ENCODE measurements around the gene KRT72.

The KRT72 gene

DNA sequence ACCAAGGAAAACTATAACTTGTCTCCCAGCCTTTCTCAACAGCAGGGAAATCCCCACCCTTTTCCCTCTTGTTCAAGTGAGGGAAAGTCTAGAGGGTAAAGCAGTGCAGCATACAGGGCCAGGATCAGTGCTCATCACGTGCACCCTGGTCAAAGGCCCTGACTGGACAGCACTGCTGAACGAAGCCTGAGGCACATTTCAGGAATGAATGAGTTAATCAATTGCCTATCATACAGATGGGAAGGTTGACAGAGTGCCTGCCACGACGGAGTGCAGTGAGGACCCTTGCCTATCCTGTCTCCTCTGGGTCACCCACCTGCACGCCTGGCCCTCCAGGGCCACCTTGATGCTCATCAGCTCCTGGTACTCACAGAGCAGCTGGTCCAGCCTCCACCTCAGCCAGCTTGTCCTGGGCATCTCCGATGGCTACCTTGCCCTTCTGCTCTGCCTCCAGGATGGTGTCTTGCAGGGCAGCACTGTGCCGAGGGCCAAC is 28.8 kb upstream of the KRT72 start:
- DNase-seq (ENCODE audit: low spot score) = no peak

DNA sequence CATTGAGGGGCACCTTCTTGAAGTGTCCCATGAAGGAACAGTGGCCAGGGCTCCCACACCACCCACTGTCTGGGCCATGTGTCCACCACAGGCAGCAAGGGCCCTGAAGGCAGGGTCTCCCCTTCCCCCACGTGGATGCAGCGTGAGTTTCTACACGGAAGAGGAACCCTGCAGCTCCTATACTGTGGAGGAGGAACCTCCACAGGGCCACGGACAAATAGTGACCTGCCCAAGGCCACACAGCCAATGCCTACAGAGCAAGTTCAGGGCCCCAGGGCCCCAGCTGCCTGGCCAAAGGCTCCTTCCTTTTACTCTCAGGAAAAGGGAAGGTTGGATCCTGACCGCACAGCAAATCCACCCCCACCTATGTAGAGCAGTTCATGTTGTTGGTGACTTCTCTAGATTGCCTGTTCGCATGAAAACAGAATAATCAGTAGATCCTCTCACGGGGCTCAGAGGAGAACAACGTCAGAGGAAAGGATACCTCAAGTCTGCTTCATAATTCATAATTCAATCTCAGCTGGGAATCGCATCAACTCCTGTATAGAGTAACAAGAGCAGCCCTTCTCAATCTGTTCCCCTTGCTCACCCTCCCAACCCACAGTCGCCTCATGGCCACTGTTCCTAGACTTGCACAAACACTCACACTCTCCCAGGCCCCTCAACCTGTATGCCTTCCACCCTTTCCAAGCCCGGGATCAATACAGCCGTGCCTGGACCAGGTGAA is 28.2 kb upstream of the KRT72 start:
- no peak for DNase-seq (ENCODE audit: low spot score)

DNA sequence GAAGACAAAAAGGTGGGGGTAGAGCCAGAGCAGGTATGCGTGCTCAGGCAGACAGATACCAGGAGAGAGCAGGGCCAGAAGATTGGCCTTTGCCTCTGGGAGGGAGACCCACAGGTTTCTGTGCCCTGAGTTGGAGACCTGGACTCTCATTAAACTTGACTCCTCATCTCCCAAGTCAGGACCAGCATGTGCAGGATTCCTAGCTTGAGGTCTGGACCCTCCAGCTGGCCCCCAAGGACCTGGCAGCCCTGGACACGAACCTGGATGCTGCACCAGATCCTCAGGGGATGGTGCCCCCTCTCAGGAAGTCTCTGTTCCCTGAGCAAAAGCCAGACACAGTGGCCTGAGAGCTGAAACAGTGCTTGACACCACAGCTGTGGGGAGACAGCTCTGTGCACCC is 27.6 kb upstream of the KRT72 start:
- no peak for DNase-seq (ENCODE audit: low spot score)

DNA sequence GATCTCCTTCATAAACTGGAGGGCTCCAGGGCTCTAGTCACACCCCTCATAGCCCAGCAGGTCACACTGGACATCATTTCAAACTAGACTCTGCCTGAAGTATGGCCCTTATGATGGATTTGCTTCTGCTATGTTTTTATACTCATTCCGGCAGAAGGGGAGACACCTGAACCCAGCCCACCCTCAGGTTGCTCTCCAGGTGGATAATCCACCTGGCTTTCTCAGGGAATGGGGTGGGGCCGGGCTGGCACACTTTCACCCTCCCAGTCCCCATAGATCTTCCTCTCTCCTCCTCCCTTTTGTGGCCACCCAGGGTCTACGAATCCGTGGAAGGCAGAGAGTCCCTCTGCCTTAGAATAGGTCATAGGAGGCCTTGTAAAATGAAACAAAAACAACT is 26.8 kb upstream of the KRT72 start:
- DNase-seq (ENCODE audit: low spot score) = no peak

DNA sequence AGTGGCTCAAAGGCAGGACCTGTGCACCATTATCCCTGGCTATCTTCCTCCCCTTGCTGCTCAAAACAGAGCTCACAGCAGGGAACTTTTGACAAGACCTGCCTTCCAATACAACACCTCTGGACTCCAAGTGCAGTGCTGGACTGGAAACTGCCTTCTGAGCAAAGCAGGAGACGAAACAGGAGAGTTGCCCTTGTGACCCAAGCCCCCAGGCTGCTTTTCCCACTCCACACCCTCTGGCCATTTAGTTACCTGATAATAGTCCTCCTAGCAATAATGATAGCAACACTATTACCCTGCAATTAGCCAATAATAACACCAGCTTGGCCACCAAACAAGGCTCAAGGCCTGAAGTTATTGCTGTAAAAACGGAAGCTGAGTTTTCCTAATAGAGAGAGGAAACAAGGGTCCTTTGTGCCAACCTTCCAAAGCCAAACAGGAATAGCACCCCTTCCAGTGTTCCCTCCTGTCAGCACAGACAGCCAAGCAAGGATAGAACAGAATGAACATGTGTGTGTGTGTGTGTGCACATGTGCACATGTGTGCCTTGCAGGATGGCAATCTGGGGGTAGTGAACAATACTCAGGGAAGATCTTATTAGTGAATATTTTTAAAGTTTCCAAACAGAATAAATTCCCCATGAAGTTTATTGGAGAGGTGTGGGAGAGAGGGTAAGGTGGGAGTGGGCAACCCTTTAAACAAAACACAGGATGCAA is 26.3 kb upstream of the KRT72 start:
- no peak for DNase-seq (ENCODE audit: low spot score)

DNA sequence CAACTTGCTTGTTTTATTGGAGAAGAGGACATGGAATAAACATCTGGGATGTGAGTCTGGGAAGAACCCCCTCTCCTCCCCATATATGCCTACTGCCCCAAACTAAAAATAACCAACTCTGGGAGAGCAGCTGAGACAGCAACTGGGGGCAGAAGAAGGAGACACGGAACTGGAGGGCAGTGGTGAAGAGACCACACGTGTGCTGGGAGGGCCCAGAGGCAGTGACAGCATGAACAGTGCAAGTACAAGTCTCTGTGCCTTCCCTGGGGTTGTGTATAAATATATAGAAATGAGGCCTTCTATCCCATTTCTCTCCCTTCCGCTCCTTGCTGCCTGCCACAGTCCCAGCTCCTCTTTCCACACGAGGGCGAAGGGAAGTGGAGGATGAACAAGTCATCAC is 21.1 kb upstream of the KRT72 start:
- DNase-seq (ENCODE audit: low spot score) = no peak

DNA sequence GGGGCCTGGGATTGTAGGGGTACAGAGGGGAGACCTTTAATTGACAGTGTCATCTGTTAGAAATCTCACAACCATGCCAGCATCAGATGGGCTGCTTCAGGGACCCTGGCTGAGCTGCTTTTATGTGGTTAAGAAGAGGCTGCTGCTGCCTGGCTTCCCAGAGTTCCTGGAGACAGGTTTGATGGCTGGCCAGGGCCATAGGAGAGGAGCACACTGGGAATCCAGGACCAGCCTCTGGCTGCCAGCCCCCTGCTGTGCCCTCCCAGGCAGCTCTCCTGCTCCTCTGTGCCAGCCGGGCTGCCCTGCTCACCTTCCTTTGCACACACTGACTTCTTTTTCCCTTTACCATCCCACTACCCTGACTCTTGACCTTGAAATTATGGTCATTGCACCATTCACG is 17.6 kb upstream of the KRT72 start:
- DNase-seq (ENCODE audit: low spot score) = no peak

DNA sequence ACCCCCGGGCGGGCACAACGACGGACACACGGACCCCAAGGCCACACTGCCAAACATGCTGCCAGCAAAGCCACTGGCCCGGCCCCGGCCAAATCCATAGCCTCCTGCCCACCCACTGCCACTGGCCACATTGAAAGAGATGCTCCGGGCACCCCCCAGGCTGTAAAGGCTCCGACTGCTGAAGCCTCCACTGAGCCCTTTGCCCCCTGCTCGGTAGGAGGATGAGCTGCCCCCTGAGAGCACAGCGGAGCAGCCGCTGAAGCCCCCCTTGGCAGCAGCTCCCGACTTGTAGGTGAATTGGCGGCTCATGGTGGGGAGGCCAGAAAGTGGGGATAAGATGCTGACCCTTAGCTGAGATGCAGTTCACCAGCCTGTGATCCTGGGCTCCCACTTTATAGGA is 17.0 kb upstream of the KRT72 start, which contains the start of gene KRT73:
KRT73 (minus strand) TSS at position 344 of the 400 bp plus-strand sequence; CDS start at position 309, 35 bp downstream.
- DNase-seq (ENCODE audit: low spot score) = no peak

DNA sequence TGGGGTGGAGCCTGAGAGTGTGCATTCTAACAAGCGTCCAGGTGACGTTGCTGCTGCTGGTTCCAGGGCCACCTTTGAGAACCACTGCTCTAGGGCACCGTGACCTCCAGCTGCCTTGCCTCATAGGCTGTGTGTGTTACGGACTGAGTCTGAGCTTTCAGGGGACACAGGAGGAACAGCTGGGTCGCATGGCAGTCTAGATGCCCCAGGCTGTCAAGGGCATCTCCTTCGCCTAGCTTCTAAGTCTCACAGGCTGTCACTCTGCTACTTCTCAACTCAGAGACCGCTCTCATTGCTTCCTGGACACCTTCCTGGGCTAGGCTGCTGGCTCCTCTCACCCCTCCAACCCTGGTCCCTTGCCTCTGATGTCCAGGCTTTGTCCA is 16.1 kb upstream of the KRT72 start:
- DNase-seq (ENCODE audit: low spot score) = no peak

DNA sequence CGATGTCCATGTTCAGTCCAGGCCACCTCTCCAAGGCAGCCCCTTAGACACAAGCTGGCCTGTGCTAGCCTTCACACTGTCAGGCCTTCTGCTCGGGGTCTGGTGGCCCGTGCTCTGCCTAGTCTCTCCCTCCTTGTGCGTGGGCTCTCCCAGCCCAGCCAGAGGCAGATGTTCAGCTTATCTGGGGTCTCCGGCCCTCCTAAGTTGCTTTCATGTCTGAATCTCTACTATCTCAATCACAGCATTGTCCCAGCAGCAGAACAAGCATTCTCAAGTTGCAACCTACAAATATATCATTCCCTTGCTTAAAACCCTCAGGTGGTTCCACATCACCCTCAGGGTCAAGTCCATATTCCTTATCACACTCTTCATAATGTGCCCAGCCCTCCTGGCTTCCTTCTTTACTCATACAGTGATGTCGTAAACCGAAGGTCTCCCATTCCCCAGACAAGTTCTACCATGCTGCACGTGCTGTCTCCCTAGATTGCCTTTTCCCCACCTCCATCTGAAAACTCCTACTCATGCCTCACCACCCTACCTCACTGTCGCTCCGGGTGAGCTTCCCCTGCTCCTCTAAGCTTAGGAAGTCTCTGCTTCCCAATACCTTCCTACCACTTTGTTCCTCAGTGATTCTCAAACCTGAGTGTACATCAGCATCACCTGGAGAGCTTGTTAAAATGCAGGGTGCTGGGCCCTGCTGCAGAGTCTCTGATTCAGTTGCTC is 15.6 kb upstream of the KRT72 start:
- DNase-seq (ENCODE audit: low spot score) = no peak

DNA sequence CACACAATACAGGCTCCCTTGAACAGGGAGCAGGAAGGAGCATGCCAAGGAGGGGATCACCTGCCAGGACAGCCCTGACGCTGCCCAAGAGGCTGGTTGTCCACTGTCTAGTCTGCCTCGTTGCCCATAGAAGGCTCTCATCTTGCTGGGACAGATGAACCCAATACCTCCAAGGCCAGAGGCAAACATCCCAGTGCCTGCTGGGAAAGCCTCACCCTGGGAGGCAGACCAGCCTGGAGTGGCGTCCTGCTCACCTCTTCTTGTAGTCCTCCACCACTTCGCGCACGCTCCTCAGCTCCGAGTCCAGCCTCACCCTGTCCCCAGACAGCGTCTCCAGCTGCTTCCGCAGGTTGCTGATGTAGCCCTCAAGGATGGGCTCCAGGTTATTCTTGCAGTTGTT is 14.6 kb upstream of the KRT72 start:
- DNase-seq (ENCODE audit: low spot score) = no peak

DNA sequence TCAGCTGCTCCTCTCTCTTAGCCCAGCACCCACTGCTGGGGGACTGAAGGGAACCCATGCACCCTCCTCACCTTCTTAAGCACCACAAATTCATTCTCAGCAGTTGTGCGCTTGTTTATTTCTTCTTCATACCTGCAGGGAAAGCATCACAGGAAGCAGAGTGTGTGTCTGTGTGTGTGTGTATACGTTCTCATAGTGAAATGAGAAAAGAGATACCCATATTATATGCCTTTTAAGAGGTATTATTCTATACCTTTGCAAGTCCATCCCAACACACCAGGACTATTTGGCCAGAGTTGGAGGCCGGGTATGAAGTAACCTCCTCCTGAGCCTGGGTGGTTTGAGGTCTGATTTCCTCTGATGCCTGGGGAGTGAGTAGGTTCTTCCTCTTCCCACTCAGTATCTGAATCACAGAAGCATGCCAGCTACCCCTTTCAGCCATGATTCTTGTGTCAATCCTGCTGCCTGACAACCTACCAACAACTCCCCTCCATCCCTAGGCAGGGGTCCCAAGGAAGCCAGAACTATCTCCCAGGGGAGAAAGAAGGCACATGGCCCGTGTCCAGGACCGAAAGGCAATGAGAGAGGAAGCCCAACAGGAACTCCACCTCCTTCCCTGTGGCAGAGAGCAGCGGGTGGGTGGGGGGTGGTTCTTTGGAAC is 14.1 kb upstream of the KRT72 start:
- DNase-seq (ENCODE audit: low spot score) = no peak

DNA sequence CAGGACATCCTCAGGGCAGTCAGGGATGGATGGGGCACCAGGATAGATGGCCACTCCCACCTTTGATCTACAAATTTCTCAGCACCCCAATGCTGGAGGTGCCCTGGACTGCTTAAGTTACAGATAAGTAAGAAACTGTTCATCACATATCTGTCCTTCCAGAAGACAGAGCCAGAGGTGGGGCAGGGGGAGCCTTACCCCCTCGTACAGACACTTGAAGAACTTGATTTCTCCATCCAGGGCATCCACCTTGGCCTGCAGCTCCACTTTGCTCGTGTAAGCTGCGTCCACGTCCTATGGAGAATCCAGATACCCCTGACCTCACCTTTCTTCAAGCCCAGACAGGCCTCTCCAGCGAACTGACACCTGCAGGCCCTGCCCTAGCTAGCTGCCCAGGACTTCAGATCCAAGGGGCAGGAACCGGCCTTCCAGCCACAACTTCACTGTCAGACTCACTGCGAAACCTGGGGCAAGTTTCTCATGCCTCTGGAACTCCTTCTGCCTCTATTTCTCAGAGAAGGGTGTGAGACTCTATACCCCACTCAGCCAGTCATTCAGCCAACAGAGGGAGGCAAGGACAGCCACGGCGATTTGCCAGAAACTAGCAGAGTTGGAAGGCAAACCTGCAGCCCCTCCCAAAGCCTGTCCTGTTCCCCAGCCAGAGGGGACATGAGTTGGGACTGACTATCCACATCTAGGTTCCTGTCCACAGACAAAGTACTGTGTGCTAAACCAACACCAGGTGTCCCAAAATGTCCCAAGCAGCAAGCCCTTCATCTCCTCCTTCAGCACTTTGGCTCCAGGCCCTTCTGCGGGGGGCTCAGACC is 13.3 kb upstream of the KRT72 start:
- no peak for DNase-seq (ENCODE audit: low spot score)

DNA sequence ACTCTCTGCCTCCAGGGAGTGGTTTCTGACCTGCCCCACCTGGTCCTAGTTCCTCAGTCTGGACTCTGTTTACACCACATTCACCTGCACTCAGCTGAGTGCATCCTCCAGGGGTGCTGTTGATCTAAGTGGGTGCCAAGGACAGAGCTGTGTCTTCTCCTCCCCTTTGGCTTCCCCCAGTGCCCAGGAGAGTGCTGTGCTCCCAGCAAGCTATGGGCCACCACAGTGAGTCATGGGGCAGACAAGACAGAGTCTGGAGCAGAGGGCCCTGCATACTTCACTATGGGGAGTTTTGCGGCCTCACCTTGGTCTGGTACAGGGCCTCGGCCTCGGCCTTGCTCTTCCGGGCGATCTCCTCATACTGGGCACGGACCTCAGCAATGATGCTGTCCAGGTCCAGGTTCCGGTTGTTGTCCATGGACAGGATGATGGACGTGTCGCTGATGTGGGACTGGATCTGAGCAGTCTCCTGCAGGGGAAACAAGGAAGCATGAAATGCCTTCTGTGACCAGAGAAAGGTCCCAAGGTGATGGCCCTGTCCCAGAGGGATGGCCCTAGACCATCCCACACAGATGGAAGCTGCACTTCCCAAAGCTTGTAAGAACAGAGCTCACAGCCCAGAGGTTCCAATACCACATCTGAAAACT is 12.2 kb upstream of the KRT72 start:
- no peak for DNase-seq (ENCODE audit: low spot score)

DNA sequence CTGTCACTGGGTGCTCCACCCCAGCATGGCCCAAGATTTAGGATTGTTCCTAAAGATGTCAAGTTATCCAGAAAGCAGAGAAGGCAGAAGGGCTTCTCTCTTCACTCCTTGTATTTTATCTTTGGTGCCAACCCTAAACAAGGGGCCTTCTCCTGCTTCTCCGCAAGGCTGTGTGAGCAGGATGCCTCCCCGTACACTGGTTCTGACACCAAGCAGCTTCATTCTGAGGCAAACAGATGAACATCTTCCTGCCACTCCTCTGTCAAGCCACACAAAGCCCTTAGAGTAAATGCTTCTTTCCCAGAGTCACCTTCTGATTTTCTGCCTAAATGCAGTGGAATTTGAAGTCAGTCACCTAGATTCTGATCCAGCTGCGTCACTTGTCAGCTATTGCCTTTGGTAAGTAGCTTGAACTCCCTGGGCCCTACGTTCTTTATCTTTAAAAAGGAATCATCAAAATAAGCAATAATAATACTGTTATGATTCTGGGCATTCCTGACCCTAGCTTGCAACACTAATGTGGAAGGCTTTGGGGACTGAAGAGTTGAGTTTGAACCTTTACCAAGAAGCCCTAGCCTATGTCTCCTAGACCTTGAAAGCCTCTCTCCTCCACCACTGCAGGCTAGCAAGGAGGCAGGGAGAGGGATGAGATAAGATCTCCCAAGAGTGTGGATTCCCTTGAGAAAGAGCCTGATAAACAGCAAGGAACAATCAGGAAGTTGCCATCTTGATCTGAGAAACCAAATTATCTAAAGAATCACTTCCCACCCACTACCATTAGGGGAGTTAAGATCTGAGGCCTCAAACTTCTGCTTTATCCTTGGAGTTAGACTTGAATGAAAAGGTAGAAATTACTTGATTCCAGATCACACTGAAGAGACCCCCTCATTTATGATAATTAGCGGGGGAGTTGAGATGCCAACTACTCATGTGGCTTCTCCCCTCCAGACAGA is 11.4 kb upstream of the KRT72 start:
- no peak for DNase-seq (ENCODE audit: low spot score)

DNA sequence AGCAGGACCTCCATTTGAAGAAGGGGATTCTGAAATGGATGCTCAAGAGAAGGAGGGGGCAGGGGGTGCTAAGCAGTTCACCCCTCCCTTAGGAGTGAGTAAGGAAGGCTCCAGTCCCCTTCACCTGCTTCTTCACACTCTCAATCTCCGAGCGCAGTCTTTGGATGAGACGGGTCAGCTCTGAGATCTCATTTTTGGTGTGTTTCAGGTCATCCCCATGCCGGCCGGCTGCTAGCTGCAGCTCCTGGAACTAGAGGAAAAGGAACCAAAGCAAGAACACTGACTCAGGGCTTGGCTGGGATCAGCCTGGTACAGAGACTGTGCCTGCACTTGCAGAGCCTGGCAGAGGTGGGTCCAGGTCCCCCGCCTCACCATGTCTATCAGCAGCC is 9.8 kb upstream of the KRT72 start:
- DNase-seq (ENCODE audit: low spot score) = no peak

DNA sequence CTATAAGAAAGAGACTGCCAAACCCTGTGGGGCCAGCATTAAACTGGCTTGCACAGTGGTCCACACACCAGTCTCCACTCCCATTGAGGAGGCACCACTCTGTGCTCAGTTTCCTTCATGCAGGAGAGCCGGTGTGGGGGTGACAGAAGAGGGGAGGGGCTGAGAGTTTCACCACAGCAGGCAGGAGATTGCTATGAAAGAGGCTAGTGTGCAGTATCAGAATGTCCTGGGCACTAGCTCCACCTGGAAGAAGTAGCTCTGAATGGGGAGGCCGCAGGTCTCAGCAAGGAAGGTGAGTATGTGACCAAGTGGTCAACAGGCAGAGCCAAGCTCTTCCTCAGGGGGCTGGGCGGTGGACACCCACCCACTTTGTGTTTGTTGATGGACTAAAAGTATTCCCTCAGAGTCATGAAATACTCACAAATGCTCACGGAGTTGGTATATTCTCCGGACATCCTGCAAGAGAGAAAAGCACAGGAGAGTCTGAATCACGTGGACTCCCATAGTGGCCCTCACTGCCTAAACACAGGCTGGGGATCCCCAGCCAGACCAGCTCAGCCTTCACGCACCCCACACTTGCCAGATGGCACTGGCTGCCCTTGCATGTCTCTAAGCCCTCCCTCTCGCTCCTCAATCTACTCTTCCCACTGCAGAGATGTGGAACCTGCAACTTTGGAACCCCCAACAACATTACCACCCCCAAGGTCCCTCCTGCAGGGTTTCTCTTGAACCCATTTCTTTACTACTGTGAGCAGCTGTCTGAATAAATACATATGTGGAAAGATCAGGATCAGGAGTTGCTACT is 7.8 kb upstream of the KRT72 start:
- no peak for DNase-seq (ENCODE audit: low spot score)

DNA sequence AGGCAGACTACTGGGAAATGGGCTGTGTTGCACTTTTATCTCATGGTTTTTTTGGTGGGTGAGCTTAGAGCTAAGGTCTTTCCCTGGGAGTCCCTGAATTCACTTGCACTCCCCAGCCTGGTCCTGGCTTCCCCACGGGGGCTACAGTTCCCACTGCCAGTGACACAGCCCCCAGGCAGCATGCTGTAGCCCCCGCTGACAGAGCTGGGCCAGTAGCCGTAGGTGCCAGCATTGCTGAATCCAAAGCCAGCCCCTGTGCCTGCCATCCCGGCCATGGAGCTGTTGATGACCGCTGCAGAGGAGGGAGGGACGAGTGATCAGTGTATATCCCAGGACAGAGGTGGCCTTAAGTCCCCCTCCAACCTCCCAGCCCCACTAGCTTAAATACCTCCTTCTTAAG is 6.9 kb upstream of the KRT72 start:
- no peak for DNase-seq (ENCODE audit: low spot score)

DNA sequence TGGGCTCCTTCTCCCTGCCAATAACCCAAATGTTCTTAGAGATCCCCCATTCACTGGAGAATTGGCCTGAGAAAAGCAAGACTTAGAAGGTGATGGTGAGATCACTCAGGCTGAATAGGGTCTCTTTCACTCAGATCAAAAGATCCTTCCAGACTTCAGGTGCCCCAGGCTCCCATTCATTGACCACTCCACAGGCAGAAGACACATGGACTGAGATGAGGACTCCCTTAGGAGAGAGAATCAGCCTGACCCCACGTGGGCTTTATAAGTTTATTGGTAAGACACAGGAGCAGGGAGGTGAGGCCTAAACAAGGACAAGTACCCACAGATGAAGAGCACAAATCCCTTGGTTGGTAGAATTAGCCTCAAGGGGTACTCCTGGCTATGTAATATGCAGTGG is 6.1 kb upstream of the KRT72 start:
- DNase-seq (ENCODE audit: low spot score) = no peak
